Prostate gland (tissue), 2 donors: Measurements from ENCODE around the gene GABBR2.

Experiments used
- CTCF ChIP-seq, 4 experiments: fragments of 200-600 bp in 2 of 4; fragments of 450-650 bp in 2 of 4; sonication (generic) in 2 of 4; IDR thresholded peaks; 1 replicate in 3 of 4; 2 replicates in 1 of 4; pipeline ENCODE4 v1.5.1; 2016 to 2019; ENCODE audit warnings: antibody characterized with exemption in 4 of 4, mild to moderate bottlenecking in 2 of 4, moderate library complexity in 2 of 4
- POLR2AphosphoS5 ChIP-seq: sonication (generic); formaldehyde crosslinking; IDR thresholded peaks from one replicate; pipeline ENCODE4 v1.6.1; 2017; ENCODE audit warnings: antibody characterized with exemption

GRCh38 chr9:98719055-98719454 is 10.3 kb upstream of the GABBR2 start:
- TF ChIP-seq CTCF (IDR thresholded peaks at IDR 0.05) (no peak), POLR2AphosphoS5 (no peak)
